Loucy (cell line): ENCODE measurements around the gene RLN2.
"Not testable (repeated sequence)": the region's sequence is repeated elsewhere in the genome, so short reads cannot be mapped to it uniquely, and the experiment has no call there.

ENCODE experiments used
- EZH2phosphoT487 ChIP-seq: fragments of 200-600 bp; IDR thresholded peaks from 2 replicates; pipeline ENCODE4 v1.6.1; 2018; ENCODE audit warnings: antibody characterized with exemption, mild to moderate bottlenecking, moderate library complexity, borderline replicate concordance
- TF ChIP-seq, protein P1 (sequence below): fragments of 200-600 bp; sonication (generic); conservative IDR thresholded peaks from 2 replicates; pipeline ENCODE4 v1.5.1; 2014; ENCODE audit warnings: mild to moderate bottlenecking, antibody characterized with exemption, low read length

DNA sequence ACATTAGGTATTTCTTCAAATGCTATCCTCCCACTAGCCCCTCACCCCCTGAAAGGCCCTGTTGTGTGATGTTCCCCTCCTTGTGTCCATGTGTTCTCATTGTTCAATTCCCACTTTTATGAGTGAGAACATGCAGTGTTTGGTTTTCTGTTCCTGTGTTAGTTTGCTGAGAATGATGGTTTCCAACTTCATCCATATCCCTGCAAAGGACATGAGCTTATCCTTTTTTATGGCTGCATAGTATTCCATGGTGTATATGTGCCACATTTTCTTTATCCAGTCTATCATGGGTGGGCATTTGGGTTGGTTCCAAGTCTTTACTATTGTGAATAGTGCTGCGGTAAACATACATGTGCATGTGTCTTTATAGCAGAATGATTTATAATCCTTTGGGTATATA is 11.9 kb upstream of the RLN2 start:
- TF ChIP-seq, protein P1, sequence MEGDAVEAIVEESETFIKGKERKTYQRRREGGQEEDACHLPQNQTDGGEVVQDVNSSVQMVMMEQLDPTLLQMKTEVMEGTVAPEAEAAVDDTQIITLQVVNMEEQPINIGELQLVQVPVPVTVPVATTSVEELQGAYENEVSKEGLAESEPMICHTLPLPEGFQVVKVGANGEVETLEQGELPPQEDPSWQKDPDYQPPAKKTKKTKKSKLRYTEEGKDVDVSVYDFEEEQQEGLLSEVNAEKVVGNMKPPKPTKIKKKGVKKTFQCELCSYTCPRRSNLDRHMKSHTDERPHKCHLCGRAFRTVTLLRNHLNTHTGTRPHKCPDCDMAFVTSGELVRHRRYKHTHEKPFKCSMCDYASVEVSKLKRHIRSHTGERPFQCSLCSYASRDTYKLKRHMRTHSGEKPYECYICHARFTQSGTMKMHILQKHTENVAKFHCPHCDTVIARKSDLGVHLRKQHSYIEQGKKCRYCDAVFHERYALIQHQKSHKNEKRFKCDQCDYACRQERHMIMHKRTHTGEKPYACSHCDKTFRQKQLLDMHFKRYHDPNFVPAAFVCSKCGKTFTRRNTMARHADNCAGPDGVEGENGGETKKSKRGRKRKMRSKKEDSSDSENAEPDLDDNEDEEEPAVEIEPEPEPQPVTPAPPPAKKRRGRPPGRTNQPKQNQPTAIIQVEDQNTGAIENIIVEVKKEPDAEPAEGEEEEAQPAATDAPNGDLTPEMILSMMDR, result not testable (repeated sequence)
- not testable (repeated sequence) for TF ChIP-seq EZH2phosphoT487
